Panc1 (cell line): ENCODE data around the gene ZNF385C. TPM values are rescaled to one million over a fixed set of nuclear protein-coding genes. Genes with fewer than 3 reads are reported as not detected.

Source experiments
- ATAC-seq: fragments of 200-7000 bp; cut with Tn5 transposase; 2 replicates; pipeline ENCODE4 v1.9.1; 2020; ENCODE audit warnings: mild to moderate bottlenecking, moderate library complexity
- BruUV-seq: library from RNA; stranded (reverse); fragments of 400-500 nt; replicated peaks from 2 replicates; lab custom pipeline; 2021; lab: Mats Ljungman, UMichigan
- CTCF ChIA-PET: fragments of 300-600 bp; sonication (Branson Sonifier 250); formaldehyde crosslinking; loops from one replicate; lab custom pipeline; 2022; ENCODE audit warnings: antibody characterized with exemption; lab: Charles Lee
- POLR2A ChIA-PET: fragments of 300-600 bp; sonication (Branson Sonifier 250); formaldehyde crosslinking; loops from one replicate; lab custom pipeline; 2022; ENCODE audit warnings: antibody characterized with exemption; lab: Charles Lee
- DNase-seq: peaks from one replicate; pipeline ENCODE4 v3.0.0-alpha.2; 2010; ENCODE audit warnings: low read depth, low spot score
- H3K27ac ChIP-seq: 2 replicates; pipeline ENCODE4 v1.5.1; 2011; ENCODE audit warnings: mild to moderate bottlenecking, low read length, inconsistent platforms
- H3K27me3 ChIP-seq: fragments of 200-500 bp; sonication (Bioruptor generic); 2 replicates; pipeline ENCODE4 v1.6.0; 2014; ENCODE audit warnings: low read length, inconsistent platforms; ENCODE audit not compliant: control insufficient read depth, insufficient read depth
- H3K36me3 ChIP-seq: fragments of 200-500 bp; sonication (Bioruptor generic); 2 replicates; pipeline ENCODE4 v1.5.1; 2014; ENCODE audit warnings: inconsistent platforms, mild to moderate bottlenecking, low read length, moderate library complexity; ENCODE audit not compliant: control insufficient read depth, insufficient read depth
- H3K4me1 ChIP-seq: 2 replicates; pipeline ENCODE4 v1.5.1; 2011; ENCODE audit warnings: inconsistent platforms, mild to moderate bottlenecking, low read length, moderate library complexity; ENCODE audit not compliant: control insufficient read depth, insufficient read depth
- H3K4me3 ChIP-seq, 2 experiments: 2 replicates each; pipeline ENCODE4 v1.5.1; 2011 to 2012; ENCODE audit warnings: low read depth in 2 of 2, low read length in 2 of 2, mild to moderate bottlenecking in 2 of 2, inconsistent platforms in 1 of 2, moderate library complexity in 1 of 2
- H3K9me3 ChIP-seq: fragments of 200-500 bp; sonication (Bioruptor generic); 2 replicates; pipeline ENCODE4 v1.5.1; 2014; ENCODE audit warnings: low read depth, mild to moderate bottlenecking, inconsistent platforms, low read length, moderate library complexity; ENCODE audit not compliant: control insufficient read depth, insufficient read depth
- POLR2AphosphoS5 ChIP-seq: IDR thresholded peaks from 2 replicates; pipeline ENCODE4 v1.6.1; 2012; ENCODE audit warnings: mild to moderate bottlenecking, low read depth, low read length, moderate library complexity
- SIN3A ChIP-seq: IDR thresholded peaks from 2 replicates; pipeline ENCODE4 v1.6.1; 2012; ENCODE audit warnings: low read depth, mild to moderate bottlenecking, low read length, moderate library complexity, borderline replicate concordance; ENCODE audit not compliant: insufficient read depth
- TCF7L2 ChIP-seq: IDR thresholded peaks from 2 replicates; pipeline ENCODE4 v1.6.1; 2011; ENCODE audit warnings: mild to moderate bottlenecking, low read depth, low read length, inconsistent platforms
- in situ Hi-C: cut with HindIII; loops from 2 replicates; pipeline ENCODE4 v1.10.0; 2016; ENCODE audit warnings: low sequenced_read_pairs, low pct_unique_long_range_greater_than_20kb
- intact Hi-C: fragments of 100-400 bp; cut with micrococcal nuclease; formaldehyde crosslinking; loops from one replicate; pipeline ENCODE4 v1.10.0; 2022; ENCODE audit not compliant: unreplicated experiment
- total RNA-seq: library from RNA; stranded (reverse); gene quantifications from one replicate; pipeline ENCODE4 v1.2.1, GENCODE V29; 2021; ENCODE audit not compliant: unreplicated experiment
- TF ChIP-seq, protein P1 (sequence below): fragments of 450-650 bp; IDR thresholded peaks from 2 replicates; pipeline ENCODE4 v1.5.1; 2017; ENCODE audit warnings: mild to moderate bottlenecking
- TF ChIP-seq, protein P2 (sequence below), 2 experiments: IDR thresholded peaks; 2 replicates each; pipeline ENCODE4 v1.6.1; 2011 to 2012; ENCODE audit warnings: low read depth in 2 of 2, control low read depth in 1 of 2, low read length in 1 of 2, mild to moderate bottlenecking in 1 of 2, moderate library complexity in 1 of 2; ENCODE audit not compliant: insufficient read depth in 1 of 2

ZNF385C gene
- total RNA-seq, 1 experiment from 2014 or later, result 0.21 TPM

DNA sequence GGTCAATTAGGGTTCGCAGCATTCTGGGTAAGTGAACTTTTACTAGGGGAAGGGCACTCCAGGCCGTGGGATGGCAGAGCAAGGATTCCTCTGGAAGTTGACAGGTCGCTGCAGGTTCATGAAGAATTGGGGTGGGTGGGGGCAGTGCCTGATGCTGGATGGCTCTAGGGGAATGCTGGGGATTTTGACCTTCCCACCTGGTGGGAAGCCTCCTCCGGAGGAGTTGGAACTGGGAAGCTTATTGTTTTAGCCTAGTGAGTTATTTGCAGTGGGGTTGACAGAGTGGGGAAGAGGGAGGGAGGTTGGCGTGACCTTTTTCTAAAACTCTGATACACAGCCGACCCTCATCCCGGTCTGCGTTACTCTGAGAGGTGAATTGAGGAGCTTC lies 47.3 kb downstream of the ZNF385C start:
- CTCF ChIA-PET, result interaction anchor here (0.7 kb wide), 2 partner anchors 18 to 648 kb away, joined by 3 read pairs; no protein-coding TSS in a partner anchor
- H3K27ac ChIP-seq, result no peak overlapping the region
- BruUV-seq, result no TSS peak

DNA sequence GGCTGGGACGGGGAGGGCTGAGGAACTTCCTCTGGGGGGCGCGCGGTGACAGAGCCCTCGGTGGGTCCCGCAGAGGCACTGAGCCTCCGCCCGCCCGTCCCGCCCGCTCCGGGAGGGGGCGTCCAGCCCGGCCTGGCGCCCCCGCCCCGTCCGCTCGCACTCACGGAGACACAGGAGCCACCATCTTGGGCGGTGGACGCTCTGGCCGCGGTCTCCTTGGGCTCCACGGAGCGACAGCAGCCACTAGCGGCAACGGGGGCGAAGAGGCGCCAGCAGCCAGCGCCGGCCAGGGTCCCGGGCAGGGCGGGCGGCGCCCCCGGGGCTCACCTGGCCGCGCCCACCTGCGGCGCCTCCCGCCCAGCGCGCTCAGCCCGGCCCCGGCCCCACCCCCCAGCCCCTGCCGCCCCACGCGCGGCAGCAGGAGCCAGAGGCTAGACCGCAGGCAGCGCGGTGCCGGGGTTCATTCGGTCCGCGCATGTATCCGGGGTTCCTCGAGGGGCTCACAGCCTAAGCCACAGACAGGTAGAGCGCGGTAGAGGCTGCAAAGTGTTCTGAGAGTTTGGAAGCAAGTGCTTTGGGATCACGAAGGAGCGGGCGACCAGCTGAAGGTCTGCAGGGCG lies 47.8 kb downstream of the ZNF385C start, which contains the start of gene C17orf113:
Gene C17orf113 (minus strand): TSS at position 209 of the 620 bp plus-strand sequence. CDS start 7,225 bp downstream, outside the sequence.
- intact Hi-C loops (no loop called here), in situ Hi-C loops (no loop called here)
- Histone ChIP-seq H3K4me3 (peak within 1 kb of the TSS; percentile 47 to 53), H3K4me1 (peaks cover 2% of the 10 kb centered on the region; the same call in 1 of the 2 replicates), H3K9me3 (no peaks in the 10 kb centered on the region), H3K27me3 (no peaks in the 10 kb centered on the region), H3K36me3 (no peaks in the 10 kb centered on the region), H3K27ac (no peak within 1 kb of the TSS)
- POLR2A ChIA-PET, result no interaction called here
- CTCF ChIA-PET, result interaction anchor here (0.7 kb wide), 1 partner anchor 17 kb away, joined by 3 read pairs; no protein-coding TSS in a partner anchor
- no peak for DNase-seq
- TF ChIP-seq, protein P1, sequence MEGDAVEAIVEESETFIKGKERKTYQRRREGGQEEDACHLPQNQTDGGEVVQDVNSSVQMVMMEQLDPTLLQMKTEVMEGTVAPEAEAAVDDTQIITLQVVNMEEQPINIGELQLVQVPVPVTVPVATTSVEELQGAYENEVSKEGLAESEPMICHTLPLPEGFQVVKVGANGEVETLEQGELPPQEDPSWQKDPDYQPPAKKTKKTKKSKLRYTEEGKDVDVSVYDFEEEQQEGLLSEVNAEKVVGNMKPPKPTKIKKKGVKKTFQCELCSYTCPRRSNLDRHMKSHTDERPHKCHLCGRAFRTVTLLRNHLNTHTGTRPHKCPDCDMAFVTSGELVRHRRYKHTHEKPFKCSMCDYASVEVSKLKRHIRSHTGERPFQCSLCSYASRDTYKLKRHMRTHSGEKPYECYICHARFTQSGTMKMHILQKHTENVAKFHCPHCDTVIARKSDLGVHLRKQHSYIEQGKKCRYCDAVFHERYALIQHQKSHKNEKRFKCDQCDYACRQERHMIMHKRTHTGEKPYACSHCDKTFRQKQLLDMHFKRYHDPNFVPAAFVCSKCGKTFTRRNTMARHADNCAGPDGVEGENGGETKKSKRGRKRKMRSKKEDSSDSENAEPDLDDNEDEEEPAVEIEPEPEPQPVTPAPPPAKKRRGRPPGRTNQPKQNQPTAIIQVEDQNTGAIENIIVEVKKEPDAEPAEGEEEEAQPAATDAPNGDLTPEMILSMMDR, result peak; percentile 69; the same call in 1 of the 2 replicates
- TF ChIP-seq POLR2AphosphoS5 (no peak), SIN3A (no peak), TCF7L2 (no peak)
- TF ChIP-seq, protein P2, sequence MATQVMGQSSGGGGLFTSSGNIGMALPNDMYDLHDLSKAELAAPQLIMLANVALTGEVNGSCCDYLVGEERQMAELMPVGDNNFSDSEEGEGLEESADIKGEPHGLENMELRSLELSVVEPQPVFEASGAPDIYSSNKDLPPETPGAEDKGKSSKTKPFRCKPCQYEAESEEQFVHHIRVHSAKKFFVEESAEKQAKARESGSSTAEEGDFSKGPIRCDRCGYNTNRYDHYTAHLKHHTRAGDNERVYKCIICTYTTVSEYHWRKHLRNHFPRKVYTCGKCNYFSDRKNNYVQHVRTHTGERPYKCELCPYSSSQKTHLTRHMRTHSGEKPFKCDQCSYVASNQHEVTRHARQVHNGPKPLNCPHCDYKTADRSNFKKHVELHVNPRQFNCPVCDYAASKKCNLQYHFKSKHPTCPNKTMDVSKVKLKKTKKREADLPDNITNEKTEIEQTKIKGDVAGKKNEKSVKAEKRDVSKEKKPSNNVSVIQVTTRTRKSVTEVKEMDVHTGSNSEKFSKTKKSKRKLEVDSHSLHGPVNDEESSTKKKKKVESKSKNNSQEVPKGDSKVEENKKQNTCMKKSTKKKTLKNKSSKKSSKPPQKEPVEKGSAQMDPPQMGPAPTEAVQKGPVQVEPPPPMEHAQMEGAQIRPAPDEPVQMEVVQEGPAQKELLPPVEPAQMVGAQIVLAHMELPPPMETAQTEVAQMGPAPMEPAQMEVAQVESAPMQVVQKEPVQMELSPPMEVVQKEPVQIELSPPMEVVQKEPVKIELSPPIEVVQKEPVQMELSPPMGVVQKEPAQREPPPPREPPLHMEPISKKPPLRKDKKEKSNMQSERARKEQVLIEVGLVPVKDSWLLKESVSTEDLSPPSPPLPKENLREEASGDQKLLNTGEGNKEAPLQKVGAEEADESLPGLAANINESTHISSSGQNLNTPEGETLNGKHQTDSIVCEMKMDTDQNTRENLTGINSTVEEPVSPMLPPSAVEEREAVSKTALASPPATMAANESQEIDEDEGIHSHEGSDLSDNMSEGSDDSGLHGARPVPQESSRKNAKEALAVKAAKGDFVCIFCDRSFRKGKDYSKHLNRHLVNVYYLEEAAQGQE (IDR thresholded peaks at IDR 0.05; ENCODE audit: insufficient read depth in 1 of 2, low read depth in 2 of 2, low read length in 1 of 2), result 0 out of 4 replicates have a peak, but pooled peaks of 1 of the 2 experiments have one; percentile 11
- BruUV-seq, result no TSS peak
- ATAC-seq, result peak; percentile 89

More for the DNA sequence above, 47.3 kb downstream of the ZNF385C start:
- no peaks in the 10 kb centered on the region for H3K36me3 ChIP-seq
- peaks cover 2% of the 10 kb centered on the region; the same call in 1 of the 2 replicates for H3K4me1 ChIP-seq
- ATAC-seq (peak; percentile 48; the same call in 1 of the 2 replicates), DNase-seq (no peak)
- H3K4me3 ChIP-seq, result peak overlapping the region; percentile 47 to 53
- intact Hi-C loops (no loop called here), in situ Hi-C loops (no loop called here)
- POLR2A ChIA-PET, result no interaction called here
- TF ChIP-seq POLR2AphosphoS5 (no peak), TCF7L2 (no peak), SIN3A (no peak)
- TF ChIP-seq, protein P2 (IDR thresholded peaks at IDR 0.05; ENCODE audit: insufficient read depth in 1 of 2, low read depth in 2 of 2, low read length in 1 of 2), result no peak
- TF ChIP-seq, protein P1, result no peak
- no peaks in the 10 kb centered on the region for H3K9me3 ChIP-seq
- no peaks in the 10 kb centered on the region for H3K27me3 ChIP-seq
